ENCODE measurements around the gene LGALS16. TPM values are rescaled to one million over a fixed set of nuclear protein-coding genes. Genes with fewer than 3 reads are reported as not detected.

Gene LGALS16
- total RNA-seq, 1 donor from 2014 or later = not detected

DNA sequence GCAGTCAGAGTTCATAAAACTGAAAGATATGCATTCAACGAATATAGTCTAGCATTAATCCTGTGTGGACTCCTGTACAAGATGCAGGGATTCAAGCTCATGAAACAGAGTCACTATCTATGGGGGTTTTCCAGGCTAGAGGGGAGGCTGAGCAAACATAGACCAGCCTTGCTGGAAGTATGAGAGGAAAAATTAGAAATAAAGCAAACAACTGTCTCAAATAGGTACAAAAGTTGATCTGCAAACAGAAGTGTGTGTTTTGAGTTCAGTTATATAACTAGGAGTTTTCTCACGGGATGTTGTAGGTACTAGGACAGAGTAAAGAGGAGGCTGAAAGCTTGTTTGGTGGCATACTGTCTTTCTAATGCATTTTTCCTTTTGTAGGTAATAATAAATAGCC lies 40.0 kb downstream of the LGALS16 start:
- Mint-ChIP-seq H3K9me3 (ENCODE audit: low read depth) (no peaks in the 10 kb centered on the region), H3K36me3 (ENCODE audit: insufficient read depth) (no peaks in the 10 kb centered on the region), H3K27ac (no peak overlapping the region), H3K27me3 (peaks cover 44% of the 10 kb centered on the region), H3K4me3 (ENCODE audit: low read depth) (no peak overlapping the region), H3K4me1 (ENCODE audit: low read depth) (no peaks in the 10 kb centered on the region)
- no peak for DNase-seq (ENCODE audit: low spot score, unreplicated experiment)
- TF ChIP-seq, protein P1, sequence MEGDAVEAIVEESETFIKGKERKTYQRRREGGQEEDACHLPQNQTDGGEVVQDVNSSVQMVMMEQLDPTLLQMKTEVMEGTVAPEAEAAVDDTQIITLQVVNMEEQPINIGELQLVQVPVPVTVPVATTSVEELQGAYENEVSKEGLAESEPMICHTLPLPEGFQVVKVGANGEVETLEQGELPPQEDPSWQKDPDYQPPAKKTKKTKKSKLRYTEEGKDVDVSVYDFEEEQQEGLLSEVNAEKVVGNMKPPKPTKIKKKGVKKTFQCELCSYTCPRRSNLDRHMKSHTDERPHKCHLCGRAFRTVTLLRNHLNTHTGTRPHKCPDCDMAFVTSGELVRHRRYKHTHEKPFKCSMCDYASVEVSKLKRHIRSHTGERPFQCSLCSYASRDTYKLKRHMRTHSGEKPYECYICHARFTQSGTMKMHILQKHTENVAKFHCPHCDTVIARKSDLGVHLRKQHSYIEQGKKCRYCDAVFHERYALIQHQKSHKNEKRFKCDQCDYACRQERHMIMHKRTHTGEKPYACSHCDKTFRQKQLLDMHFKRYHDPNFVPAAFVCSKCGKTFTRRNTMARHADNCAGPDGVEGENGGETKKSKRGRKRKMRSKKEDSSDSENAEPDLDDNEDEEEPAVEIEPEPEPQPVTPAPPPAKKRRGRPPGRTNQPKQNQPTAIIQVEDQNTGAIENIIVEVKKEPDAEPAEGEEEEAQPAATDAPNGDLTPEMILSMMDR (IDR thresholded peaks at IDR 0.05; ENCODE audit: unreplicated experiment) = no peak

DNA sequence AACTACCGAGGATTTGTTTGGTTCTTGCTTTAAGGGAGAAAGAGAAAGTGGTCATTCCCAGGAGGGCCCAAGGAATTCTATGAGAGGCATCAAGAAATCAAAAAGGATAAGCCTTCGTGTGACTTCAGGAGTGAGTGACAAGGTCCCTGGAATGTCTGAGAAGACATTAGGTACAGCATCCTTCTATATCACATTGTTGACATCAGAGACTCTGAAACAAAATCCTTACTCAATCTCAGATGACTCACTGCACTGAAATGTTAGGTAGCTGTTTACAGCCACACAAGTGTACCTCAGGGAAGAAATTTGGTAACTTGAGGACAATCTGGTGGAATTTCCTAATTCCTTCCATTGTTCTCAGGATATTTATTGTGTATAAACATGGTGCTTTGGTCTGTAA lies 40.7 kb downstream of the LGALS16 start:
- peaks cover 42% of the 10 kb centered on the region for H3K27me3 Mint-ChIP-seq
- H3K27ac Mint-ChIP-seq = no peak overlapping the region

DNA sequence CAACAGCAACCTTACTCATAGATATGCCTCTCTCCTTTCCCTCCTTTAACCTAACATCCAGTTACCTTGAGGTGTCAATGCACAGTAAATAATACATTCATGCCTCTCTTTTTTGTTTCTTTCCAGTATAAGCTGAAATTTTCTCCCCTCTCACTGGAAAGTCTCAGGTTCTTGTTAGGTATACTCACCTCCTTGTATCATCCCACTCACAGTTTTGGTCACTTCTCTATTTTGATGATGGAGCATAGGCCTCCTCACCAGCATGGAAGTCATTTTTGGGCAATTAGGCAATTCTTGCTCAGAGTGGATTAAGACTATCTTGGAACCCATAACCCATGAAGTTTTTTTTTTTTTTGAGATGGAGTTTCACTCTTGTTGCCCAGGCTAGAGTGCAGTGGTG lies 42.8 kb downstream of the LGALS16 start:
- Mint-ChIP-seq H3K27ac (no peak overlapping the region), H3K36me3 (ENCODE audit: insufficient read depth) (no peaks in the 10 kb centered on the region), H3K27me3 (peaks cover 32% of the 10 kb centered on the region), H3K9me3 (ENCODE audit: low read depth) (no peaks in the 10 kb centered on the region), H3K4me3 (ENCODE audit: low read depth) (no peak overlapping the region), H3K4me1 (ENCODE audit: low read depth) (no peaks in the 10 kb centered on the region)
- no peak for DNase-seq (ENCODE audit: low spot score, unreplicated experiment)
- TF ChIP-seq, protein P1 (IDR thresholded peaks at IDR 0.05; ENCODE audit: unreplicated experiment) = no peak

More for the DNA sequence above, 40.7 kb downstream of the LGALS16 start:
- no peak overlapping the region for H3K4me3 Mint-ChIP-seq (ENCODE audit: low read depth)
- no peaks in the 10 kb centered on the region for H3K9me3 Mint-ChIP-seq (ENCODE audit: low read depth)
- no peak for DNase-seq (ENCODE audit: low spot score, unreplicated experiment)
- no peaks in the 10 kb centered on the region for H3K4me1 Mint-ChIP-seq (ENCODE audit: low read depth)
- TF ChIP-seq, protein P1 (IDR thresholded peaks at IDR 0.05; ENCODE audit: unreplicated experiment) = no peak
- H3K36me3 Mint-ChIP-seq (ENCODE audit: insufficient read depth) = no peaks in the 10 kb centered on the region

DNA sequence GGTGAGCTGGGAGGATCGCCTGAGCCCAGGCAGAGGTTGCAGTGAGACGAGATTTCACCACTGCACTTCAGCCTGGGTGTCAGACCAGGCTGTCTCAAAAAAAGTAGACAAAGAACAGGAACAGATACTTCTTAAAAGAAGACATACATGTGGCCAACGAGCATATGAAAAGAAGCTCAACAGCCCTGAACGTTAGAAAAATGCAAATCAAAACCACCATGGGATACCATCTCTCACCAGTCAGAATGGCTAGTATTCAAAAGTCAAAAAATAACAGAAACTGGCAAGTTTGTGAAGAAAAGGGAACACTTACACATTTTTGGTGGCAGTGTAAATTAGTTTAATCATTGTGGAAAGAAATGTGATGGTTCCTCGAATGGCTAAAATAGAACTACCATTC lies 45.6 kb downstream of the LGALS16 start:
- H3K9me3 Mint-ChIP-seq (ENCODE audit: low read depth) = no peaks in the 10 kb centered on the region
- no peak for DNase-seq (ENCODE audit: low spot score, unreplicated experiment)
- H3K4me1 Mint-ChIP-seq (ENCODE audit: low read depth) = peaks cover 4% of the 10 kb centered on the region
- peaks cover 23% of the 10 kb centered on the region for H3K27me3 Mint-ChIP-seq
- H3K27ac Mint-ChIP-seq = no peak overlapping the region
- TF ChIP-seq, protein P1 (IDR thresholded peaks at IDR 0.05; ENCODE audit: unreplicated experiment) = no peak
- H3K36me3 Mint-ChIP-seq (ENCODE audit: insufficient read depth) = no peaks in the 10 kb centered on the region
- H3K4me3 Mint-ChIP-seq (ENCODE audit: low read depth) = no peak overlapping the region

DNA sequence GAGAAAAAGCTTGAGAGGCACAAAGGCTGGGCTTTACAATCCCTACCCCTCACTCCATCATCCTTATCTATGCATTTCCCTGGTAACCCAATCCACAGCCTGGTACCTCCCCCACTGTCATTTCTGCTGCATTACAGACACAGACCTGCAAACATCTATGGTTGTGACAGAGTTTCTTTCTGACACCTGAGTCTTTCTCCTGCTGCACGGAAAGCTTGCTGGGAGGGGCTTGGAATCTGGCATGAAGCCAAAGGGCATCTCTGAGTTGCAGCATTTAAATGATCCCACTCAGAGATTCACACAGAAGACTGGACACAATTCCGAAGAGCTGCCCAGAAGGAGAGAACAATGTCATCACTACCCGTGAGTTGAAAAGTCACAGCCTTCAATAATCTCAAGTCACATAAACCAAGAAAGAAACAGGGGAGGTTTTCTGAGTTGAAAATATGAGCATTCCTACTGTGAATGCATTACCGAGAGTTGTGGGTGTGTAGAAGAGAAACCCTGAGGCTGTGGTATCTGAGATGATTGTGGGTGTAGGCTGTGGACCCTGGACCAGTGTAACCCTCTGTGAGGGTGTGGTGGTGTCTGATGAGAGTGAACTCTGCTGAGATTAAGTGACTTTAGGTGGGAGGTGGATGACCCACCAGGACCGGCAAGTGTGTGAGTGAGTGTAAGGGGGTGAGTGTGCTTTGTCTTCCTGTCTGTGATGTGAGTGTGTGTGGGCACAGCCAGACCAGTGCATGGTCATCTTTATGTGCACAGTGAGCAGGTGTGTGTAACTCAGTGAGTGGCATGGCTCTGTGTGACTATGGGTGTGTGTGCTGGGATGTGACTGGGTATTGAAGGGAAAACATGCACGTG lies 48.7 kb downstream of the LGALS16 start, which contains the start of gene LGALS14:
TSS of gene LGALS14 (plus strand) at position 301 of the 864 bp plus-strand sequence. CDS start at position 349, 48 bp downstream.
- TF ChIP-seq, protein P1 (IDR thresholded peaks at IDR 0.05; ENCODE audit: unreplicated experiment) = no peak
- H3K9me3 Mint-ChIP-seq (ENCODE audit: low read depth) = no peaks in the 10 kb centered on the region
- H3K36me3 Mint-ChIP-seq (ENCODE audit: insufficient read depth) = no peaks in the 10 kb centered on the region
- peaks cover 4% of the 10 kb centered on the region for H3K4me1 Mint-ChIP-seq (ENCODE audit: low read depth)
- no peak within 1 kb of the TSS for H3K4me3 Mint-ChIP-seq (ENCODE audit: low read depth)
- no peak for DNase-seq (ENCODE audit: low spot score, unreplicated experiment)
- H3K27me3 Mint-ChIP-seq = peaks cover 11% of the 10 kb centered on the region
- H3K27ac Mint-ChIP-seq = no peak within 1 kb of the TSS

Measured in progenitor cell of endocrine pancreas (in vitro differentiated cells).